ENCODE data around the gene KREMEN2. TPM values are rescaled to one million over a fixed set of nuclear protein-coding genes. Genes with fewer than 3 reads are reported as not detected.

The KREMEN2 gene
- total RNA-seq, 1 experiment from 2014 or later, result 0.49 TPM

DNA sequence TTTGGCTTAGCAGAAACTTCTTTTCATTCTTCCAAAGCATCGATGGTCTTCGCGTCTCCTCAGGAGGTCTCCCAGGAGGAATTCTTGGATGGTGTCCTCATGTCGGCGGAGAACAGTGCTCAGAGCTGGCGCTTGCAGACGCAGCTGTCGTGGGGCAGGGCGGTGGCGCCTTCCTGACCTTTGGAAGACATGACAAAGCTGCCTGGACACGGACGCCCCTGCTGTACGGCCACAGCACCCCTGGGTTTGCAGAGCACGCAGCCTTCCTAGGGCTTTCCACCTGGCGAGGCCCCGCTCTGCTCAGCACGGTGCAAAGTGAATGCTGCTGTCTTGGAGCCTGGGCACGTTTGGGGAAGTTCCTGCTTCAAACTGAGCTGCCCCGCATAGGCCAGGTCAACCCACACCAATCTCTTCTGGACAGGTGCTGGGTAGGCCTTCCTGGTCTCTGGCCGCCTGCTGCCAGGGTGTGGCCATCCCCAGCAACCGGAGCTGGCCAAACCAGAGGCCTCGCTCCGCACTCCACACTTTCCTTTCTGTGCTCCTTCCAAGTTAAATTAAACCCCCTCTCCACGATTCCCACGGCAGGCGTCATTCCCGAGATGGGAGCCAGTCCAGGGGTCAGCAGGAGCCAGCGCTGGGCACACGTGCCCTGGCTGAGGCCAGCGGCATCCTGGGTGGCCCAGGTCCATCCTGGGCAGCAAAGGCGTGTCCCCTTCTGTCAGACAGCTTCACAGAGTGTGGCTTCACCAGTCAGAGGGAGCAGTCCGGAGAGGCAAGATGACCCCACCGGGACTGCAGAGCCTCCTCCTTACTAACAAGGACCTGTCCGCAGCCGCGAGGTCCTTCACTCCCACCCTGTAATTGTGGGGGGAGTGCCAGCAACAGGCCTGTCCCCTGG, 15.0 kb upstream of the KREMEN2 start:
- TF ChIP-seq, protein P1, sequence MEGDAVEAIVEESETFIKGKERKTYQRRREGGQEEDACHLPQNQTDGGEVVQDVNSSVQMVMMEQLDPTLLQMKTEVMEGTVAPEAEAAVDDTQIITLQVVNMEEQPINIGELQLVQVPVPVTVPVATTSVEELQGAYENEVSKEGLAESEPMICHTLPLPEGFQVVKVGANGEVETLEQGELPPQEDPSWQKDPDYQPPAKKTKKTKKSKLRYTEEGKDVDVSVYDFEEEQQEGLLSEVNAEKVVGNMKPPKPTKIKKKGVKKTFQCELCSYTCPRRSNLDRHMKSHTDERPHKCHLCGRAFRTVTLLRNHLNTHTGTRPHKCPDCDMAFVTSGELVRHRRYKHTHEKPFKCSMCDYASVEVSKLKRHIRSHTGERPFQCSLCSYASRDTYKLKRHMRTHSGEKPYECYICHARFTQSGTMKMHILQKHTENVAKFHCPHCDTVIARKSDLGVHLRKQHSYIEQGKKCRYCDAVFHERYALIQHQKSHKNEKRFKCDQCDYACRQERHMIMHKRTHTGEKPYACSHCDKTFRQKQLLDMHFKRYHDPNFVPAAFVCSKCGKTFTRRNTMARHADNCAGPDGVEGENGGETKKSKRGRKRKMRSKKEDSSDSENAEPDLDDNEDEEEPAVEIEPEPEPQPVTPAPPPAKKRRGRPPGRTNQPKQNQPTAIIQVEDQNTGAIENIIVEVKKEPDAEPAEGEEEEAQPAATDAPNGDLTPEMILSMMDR (conservative IDR thresholded peaks at IDR 0.05; ENCODE audit: low read depth, low read length), result no peak
- TF ChIP-seq EZH2 (IDR thresholded peaks at IDR 0.05; ENCODE audit: borderline replicate concordance, low read depth, low read length, poor library complexity, severe bottlenecking), result no peak
- Histone ChIP-seq H3K27ac (ENCODE audit: low read depth, low read length, poor library complexity, severe bottlenecking) (no peak overlapping the region), H3K27me3 (replicated peaks; ENCODE audit: insufficient read depth, low read depth, low read length, poor library complexity) (no peaks in the 10 kb centered on the region), H3K4me1 (ENCODE audit: insufficient read depth, low read length, poor library complexity, severe bottlenecking) (no peaks in the 10 kb centered on the region), H3K9me3 (ENCODE audit: low read depth, low read length, poor library complexity, severe bottlenecking) (no peaks in the 10 kb centered on the region), H3K4me3 (ENCODE audit: low read depth, low read length, poor library complexity, severe bottlenecking) (no peak overlapping the region), H3K36me3 (ENCODE audit: insufficient read depth, low read length, poor library complexity, severe bottlenecking) (no peaks in the 10 kb centered on the region)
- BruUV-seq (replicated peaks), result no TSS peak
- DNase-seq (ENCODE audit: low spot score), result no peak
- intact Hi-C loops (cut with micrococcal nuclease; ENCODE audit: unreplicated experiment), result no loop called here
- ChIA-PET CTCF (no interaction called here), POLR2A (ENCODE audit: low non-redundant PET) (no interaction called here)

DNA sequence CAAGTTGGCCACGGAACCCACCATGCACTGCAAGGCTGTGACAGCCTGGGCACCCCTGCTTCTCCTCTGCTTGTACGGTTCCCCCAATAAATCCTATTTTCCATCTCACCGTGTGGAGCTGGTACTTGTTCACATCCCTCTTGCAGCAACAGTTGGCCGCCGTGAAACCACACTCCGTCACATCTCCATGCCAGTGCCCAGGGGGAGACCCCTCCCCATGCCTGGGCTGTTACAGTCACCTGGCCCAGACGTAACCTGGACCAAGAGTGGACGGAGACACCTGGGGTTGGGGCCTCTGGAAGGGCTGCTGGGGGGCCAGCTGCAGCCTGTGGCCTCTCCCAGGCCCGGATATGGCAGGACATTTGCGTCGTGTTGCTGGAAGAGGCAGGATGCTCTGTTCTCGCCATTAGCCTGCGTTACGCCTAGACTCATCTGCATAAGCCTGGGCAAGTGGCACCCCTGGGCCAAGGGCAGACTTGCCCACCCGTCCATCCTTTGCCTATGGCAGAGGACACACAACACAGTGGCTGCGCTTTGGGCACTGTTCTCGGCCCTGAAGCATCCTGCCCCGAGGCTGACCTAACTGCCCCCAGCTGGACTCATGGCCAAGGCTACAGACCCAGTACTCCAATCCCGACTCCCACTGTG, 14.2 kb upstream of the KREMEN2 start:
- no peaks in the 10 kb centered on the region for H3K27me3 ChIP-seq (replicated peaks; ENCODE audit: insufficient read depth, low read depth, low read length, poor library complexity)
- ChIA-PET POLR2A (ENCODE audit: low non-redundant PET) (no interaction called here), CTCF (no interaction called here)
- no peaks in the 10 kb centered on the region for H3K9me3 ChIP-seq (ENCODE audit: low read depth, low read length, poor library complexity, severe bottlenecking)
- H3K36me3 ChIP-seq (ENCODE audit: insufficient read depth, low read length, poor library complexity, severe bottlenecking), result no peaks in the 10 kb centered on the region
- no peak overlapping the region for H3K27ac ChIP-seq (ENCODE audit: low read depth, low read length, poor library complexity, severe bottlenecking)
- TF ChIP-seq, protein P1 (conservative IDR thresholded peaks at IDR 0.05; ENCODE audit: low read depth, low read length), result no peak
- TF ChIP-seq EZH2 (IDR thresholded peaks at IDR 0.05; ENCODE audit: borderline replicate concordance, low read depth, low read length, poor library complexity, severe bottlenecking), result no peak
- BruUV-seq (replicated peaks), result no TSS peak
- H3K4me1 ChIP-seq (ENCODE audit: insufficient read depth, low read length, poor library complexity, severe bottlenecking), result no peaks in the 10 kb centered on the region
- no peak for DNase-seq (ENCODE audit: low spot score)
- intact Hi-C loops (cut with micrococcal nuclease; ENCODE audit: unreplicated experiment), result no loop called here
- no peak overlapping the region for H3K4me3 ChIP-seq (ENCODE audit: low read depth, low read length, poor library complexity, severe bottlenecking)

DNA sequence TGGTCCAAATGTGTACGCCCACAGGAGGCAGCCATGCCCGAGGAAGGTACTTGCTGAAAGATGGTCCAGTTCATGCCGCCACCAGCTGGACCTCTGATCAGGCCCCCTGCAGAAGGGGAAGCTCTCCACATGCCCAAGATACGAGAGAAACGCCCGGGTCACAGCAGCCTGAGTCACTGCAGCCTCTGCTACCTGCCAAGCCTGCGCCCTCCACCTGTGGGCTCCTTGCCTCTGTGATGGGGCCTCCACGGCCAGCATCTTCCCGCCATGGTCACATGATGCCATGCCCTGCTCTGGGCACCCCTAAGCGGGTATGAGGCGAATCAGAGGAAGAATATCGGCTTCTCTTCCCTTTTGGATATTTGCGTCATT, 13.7 kb upstream of the KREMEN2 start:
- no peak overlapping the region for H3K4me3 ChIP-seq (ENCODE audit: low read depth, low read length, poor library complexity, severe bottlenecking)
- intact Hi-C loops (cut with micrococcal nuclease; ENCODE audit: unreplicated experiment), result no loop called here
- DNase-seq (ENCODE audit: low spot score), result no peak
- H3K27ac ChIP-seq (ENCODE audit: low read depth, low read length, poor library complexity, severe bottlenecking), result no peak overlapping the region
- POLR2A ChIA-PET (ENCODE audit: low non-redundant PET), result no interaction called here
- no peaks in the 10 kb centered on the region for H3K36me3 ChIP-seq (ENCODE audit: insufficient read depth, low read length, poor library complexity, severe bottlenecking)
- no TSS peak for BruUV-seq (replicated peaks)
- H3K27me3 ChIP-seq (replicated peaks; ENCODE audit: insufficient read depth, low read depth, low read length, poor library complexity), result no peaks in the 10 kb centered on the region
- TF ChIP-seq EZH2 (IDR thresholded peaks at IDR 0.05; ENCODE audit: borderline replicate concordance, low read depth, low read length, poor library complexity, severe bottlenecking), result no peak
- TF ChIP-seq, protein P1 (conservative IDR thresholded peaks at IDR 0.05; ENCODE audit: low read depth, low read length), result no peak
- H3K4me1 ChIP-seq (ENCODE audit: insufficient read depth, low read length, poor library complexity, severe bottlenecking), result no peaks in the 10 kb centered on the region
- CTCF ChIA-PET, result no interaction called here
- H3K9me3 ChIP-seq (ENCODE audit: low read depth, low read length, poor library complexity, severe bottlenecking), result no peaks in the 10 kb centered on the region

All from A673 (cell line).